COLO668 (cell line): ENCODE measurements around the gene AFF3.
"Not testable (repeated sequence)": the region's sequence is repeated elsewhere in the genome, so short reads cannot be mapped to it uniquely, and the experiment has no call there.

Experiments
- DNase-seq: peaks from one replicate; lab custom pipeline; 2025; ENCODE audit not compliant: unreplicated experiment; lab: John Stamatoyannopoulos, UW

Gene AFF3

GRCh38 chr2:99806758-99807157, 335.6 kb downstream of the AFF3 start:
- DNase-seq: no peak

- no peak for DNase-seq
Measured at GRCh38 chr2:99805930-99806476, 336.4 kb downstream of the AFF3 start.

GRCh38 chr2:99803846-99804245, 338.5 kb downstream of the AFF3 start:
- no peak for DNase-seq

GRCh38 chr2:99802734-99803133, 339.7 kb downstream of the AFF3 start:
- DNase-seq: no peak

GRCh38 chr2:99801327-99801901, 341.0 kb downstream of the AFF3 start:
- no peak for DNase-seq

- DNase-seq: no peak
Measured at GRCh38 chr2:99797475-99797874, 344.9 kb downstream of the AFF3 start.

- no peak for DNase-seq
Measured at GRCh38 chr2:99794414-99794813, 348.0 kb downstream of the AFF3 start.

GRCh38 chr2:99793022-99793421, 349.4 kb downstream of the AFF3 start:
- DNase-seq: no peak

GRCh38 chr2:99789849-99790248, 352.5 kb downstream of the AFF3 start:
- DNase-seq: no peak

GRCh38 chr2:99787769-99788382, 354.5 kb downstream of the AFF3 start:
- DNase-seq: no peak

GRCh38 chr2:99786636-99787390, 355.6 kb downstream of the AFF3 start:
- DNase-seq: no peak

- no peak for DNase-seq
Measured at GRCh38 chr2:99784946-99785345, 357.4 kb downstream of the AFF3 start.

GRCh38 chr2:99784282-99784681, 358.1 kb downstream of the AFF3 start:
- DNase-seq: no peak

GRCh38 chr2:99780276-99780675, 362.1 kb downstream of the AFF3 start:
- no peak for DNase-seq

GRCh38 chr2:99779276-99779675, 363.1 kb downstream of the AFF3 start:
- DNase-seq: no peak

- no peak for DNase-seq
Measured at GRCh38 chr2:99777656-99778290, 364.6 kb downstream of the AFF3 start.

GRCh38 chr2:99776906-99777646, 365.3 kb downstream of the AFF3 start:
- DNase-seq: no peak

- DNase-seq: no peak
Measured at GRCh38 chr2:99776206-99776905, 366.0 kb downstream of the AFF3 start.

GRCh38 chr2:99775585-99775984, 366.8 kb downstream of the AFF3 start:
- DNase-seq: no peak

- DNase-seq: not testable (repeated sequence)
Measured at GRCh38 chr2:99773642-99774041, 368.7 kb downstream of the AFF3 start.
